Measurements from ENCODE around the gene DNAJC9. TPM values are rescaled to one million over a fixed set of nuclear protein-coding genes. Genes with fewer than 3 reads are reported as not detected.

The DNAJC9 gene
- polyA plus RNA-seq, 2 of the 4 experiments (the other 2 are of a cell fraction): 45.6 to 56.3 TPM

DNA sequence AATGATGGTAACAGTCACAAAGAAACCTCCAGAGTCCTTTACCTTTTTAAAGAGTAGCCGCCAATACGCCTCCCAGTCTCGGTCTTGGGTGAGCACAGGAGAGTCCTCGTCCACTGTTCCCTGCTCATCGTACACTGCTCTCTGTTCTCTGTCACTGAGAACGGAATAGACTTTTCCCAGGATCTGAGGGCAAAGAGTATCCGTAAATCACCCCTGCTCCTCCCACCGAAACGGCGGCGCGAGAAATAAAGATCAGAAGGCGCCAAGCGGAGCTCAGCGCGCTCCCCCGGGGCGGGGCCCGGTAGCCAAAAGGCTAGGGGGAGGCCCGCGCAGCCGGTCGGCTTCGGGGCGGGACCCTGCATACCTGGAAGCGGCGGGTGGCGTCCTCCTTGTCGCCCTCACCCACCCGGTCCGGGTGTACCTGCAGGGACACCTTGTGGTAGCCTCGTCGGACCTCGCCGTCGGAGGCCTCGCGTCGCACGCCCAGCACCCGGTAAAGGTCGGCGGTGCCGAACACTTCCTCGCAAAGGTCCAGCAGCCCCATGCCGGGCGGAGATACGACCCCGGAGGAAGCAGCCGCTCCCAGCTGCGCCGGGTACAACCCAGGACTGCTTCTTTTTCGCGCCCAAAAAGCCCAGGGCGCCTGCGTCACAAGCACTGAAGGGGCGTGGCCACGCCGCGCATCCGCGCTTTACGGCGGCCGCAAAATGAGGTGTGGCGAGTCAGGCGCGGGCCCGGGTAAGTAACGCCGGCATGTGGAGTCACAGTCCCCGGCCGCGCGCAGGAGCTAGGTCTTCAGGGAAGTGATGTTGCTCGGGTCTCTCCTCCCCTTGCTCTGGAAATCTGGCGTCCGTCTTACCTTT is at the start of gene DNAJC9 (continued):
- TF ChIP-seq, protein P1, sequence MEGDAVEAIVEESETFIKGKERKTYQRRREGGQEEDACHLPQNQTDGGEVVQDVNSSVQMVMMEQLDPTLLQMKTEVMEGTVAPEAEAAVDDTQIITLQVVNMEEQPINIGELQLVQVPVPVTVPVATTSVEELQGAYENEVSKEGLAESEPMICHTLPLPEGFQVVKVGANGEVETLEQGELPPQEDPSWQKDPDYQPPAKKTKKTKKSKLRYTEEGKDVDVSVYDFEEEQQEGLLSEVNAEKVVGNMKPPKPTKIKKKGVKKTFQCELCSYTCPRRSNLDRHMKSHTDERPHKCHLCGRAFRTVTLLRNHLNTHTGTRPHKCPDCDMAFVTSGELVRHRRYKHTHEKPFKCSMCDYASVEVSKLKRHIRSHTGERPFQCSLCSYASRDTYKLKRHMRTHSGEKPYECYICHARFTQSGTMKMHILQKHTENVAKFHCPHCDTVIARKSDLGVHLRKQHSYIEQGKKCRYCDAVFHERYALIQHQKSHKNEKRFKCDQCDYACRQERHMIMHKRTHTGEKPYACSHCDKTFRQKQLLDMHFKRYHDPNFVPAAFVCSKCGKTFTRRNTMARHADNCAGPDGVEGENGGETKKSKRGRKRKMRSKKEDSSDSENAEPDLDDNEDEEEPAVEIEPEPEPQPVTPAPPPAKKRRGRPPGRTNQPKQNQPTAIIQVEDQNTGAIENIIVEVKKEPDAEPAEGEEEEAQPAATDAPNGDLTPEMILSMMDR (IDR thresholded peaks at IDR 0.05): peak; percentile 13; the same call in 1 of the 3 replicates
- TF ChIP-seq RNF2 (IDR thresholded peaks at IDR 0.05; ENCODE audit: borderline replicate concordance, low read depth): no peak
- TF ChIP-seq KDM5A (IDR thresholded peaks at IDR 0.05): peak; percentile 73
- no peak for TF ChIP-seq HES2 (IDR thresholded peaks at IDR 0.05)
- TF ChIP-seq HMGXB4 (CRISPR knock-in tag; IDR thresholded peaks at IDR 0.05; ENCODE audit: borderline replicate concordance): peak; percentile 70; the same call in 1 of the 2 replicates
- no peak for TF ChIP-seq EHF (CRISPR knock-in tag; IDR thresholded peaks at IDR 0.05)
- no peak for TF ChIP-seq CBX2 (IDR thresholded peaks at IDR 0.05; ENCODE audit: borderline replicate concordance, low read depth)
- TF ChIP-seq TP53 (CRISPR knock-in tag; IDR thresholded peaks at IDR 0.05): peak; percentile 27
- no peak for TF ChIP-seq FOXS1 (CRISPR knock-in tag; IDR thresholded peaks at IDR 0.05)
- TF ChIP-seq, protein P2, sequence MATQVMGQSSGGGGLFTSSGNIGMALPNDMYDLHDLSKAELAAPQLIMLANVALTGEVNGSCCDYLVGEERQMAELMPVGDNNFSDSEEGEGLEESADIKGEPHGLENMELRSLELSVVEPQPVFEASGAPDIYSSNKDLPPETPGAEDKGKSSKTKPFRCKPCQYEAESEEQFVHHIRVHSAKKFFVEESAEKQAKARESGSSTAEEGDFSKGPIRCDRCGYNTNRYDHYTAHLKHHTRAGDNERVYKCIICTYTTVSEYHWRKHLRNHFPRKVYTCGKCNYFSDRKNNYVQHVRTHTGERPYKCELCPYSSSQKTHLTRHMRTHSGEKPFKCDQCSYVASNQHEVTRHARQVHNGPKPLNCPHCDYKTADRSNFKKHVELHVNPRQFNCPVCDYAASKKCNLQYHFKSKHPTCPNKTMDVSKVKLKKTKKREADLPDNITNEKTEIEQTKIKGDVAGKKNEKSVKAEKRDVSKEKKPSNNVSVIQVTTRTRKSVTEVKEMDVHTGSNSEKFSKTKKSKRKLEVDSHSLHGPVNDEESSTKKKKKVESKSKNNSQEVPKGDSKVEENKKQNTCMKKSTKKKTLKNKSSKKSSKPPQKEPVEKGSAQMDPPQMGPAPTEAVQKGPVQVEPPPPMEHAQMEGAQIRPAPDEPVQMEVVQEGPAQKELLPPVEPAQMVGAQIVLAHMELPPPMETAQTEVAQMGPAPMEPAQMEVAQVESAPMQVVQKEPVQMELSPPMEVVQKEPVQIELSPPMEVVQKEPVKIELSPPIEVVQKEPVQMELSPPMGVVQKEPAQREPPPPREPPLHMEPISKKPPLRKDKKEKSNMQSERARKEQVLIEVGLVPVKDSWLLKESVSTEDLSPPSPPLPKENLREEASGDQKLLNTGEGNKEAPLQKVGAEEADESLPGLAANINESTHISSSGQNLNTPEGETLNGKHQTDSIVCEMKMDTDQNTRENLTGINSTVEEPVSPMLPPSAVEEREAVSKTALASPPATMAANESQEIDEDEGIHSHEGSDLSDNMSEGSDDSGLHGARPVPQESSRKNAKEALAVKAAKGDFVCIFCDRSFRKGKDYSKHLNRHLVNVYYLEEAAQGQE (IDR thresholded peaks at IDR 0.05): no peak; the same call in 1 of the 2 replicates
- TF ChIP-seq KDM1A (IDR thresholded peaks at IDR 0.05; ENCODE audit: low read depth): no peak
- peak; percentile 51; the same call in 1 of the 2 replicates for TF ChIP-seq E2F6 (IDR thresholded peaks at IDR 0.05; ENCODE audit: borderline replicate concordance, low read depth)
- TF ChIP-seq JUN (IDR thresholded peaks at IDR 0.05): peak; percentile 94 to 98
- TF ChIP-seq FOSB (CRISPR knock-in tag; IDR thresholded peaks at IDR 0.05): 0 out of 2 replicates have a peak, but pooled peaks have one; percentile 28
- peak in 1 of 2 experiments; percentile 26; a peak in 2 of 5 replicates for TF ChIP-seq RAD21 (conservative IDR thresholded peaks at IDR 0.05 in 1 of 2, IDR thresholded peaks at IDR 0.05 in 1 of 2)
- peak; percentile 53; the same call in 1 of the 2 replicates for TF ChIP-seq GATA3 (IDR thresholded peaks at IDR 0.05; ENCODE audit: borderline replicate concordance)
- no peak for TF ChIP-seq EP300 (IDR thresholded peaks at IDR 0.05)
- TF ChIP-seq NFE2L2 (conservative IDR thresholded peaks at IDR 0.05; ENCODE audit: low read length): no peak
- no peak for TF ChIP-seq SREBF2 (IDR thresholded peaks at IDR 0.05)
- TF ChIP-seq HOXA7 (CRISPR knock-in tag; IDR thresholded peaks at IDR 0.05): peak; percentile 65; the same call in 1 of the 2 replicates
- no peak for TF ChIP-seq JUNB (IDR thresholded peaks at IDR 0.05)
- no peak for TF ChIP-seq FOSL2 (IDR thresholded peaks at IDR 0.05)
- TF ChIP-seq FOSL2 (CRISPR knock-in tag; IDR thresholded peaks at IDR 0.05): no peak
- no peak for TF ChIP-seq RCOR1 (IDR thresholded peaks at IDR 0.05; ENCODE audit: low read depth, low read length)

Measured in A549 (cell line).